Upper lobe of left lung (tissue), 4 donors: Measurements from ENCODE around the gene HOXA1.

ENCODE experiments used
- EP300 ChIP-seq, 4 donors: sonication (generic); formaldehyde crosslinking; IDR thresholded peaks; one replicate each; pipeline ENCODE4 v1.5.1; 2017; ENCODE audit warnings: antibody characterized with exemption in 4 of 4, control low read depth in 2 of 4
- TF ChIP-seq, protein P1 (sequence below), 6 experiments: fragments of 450-650 bp in 4 of 6; fragments of 200-600 bp in 2 of 6; sonication (generic) in 2 of 6; IDR thresholded peaks; one replicate each; pipeline ENCODE4 v1.5.1; 2016 to 2019; ENCODE audit warnings: antibody characterized with exemption in 6 of 6

DNA sequence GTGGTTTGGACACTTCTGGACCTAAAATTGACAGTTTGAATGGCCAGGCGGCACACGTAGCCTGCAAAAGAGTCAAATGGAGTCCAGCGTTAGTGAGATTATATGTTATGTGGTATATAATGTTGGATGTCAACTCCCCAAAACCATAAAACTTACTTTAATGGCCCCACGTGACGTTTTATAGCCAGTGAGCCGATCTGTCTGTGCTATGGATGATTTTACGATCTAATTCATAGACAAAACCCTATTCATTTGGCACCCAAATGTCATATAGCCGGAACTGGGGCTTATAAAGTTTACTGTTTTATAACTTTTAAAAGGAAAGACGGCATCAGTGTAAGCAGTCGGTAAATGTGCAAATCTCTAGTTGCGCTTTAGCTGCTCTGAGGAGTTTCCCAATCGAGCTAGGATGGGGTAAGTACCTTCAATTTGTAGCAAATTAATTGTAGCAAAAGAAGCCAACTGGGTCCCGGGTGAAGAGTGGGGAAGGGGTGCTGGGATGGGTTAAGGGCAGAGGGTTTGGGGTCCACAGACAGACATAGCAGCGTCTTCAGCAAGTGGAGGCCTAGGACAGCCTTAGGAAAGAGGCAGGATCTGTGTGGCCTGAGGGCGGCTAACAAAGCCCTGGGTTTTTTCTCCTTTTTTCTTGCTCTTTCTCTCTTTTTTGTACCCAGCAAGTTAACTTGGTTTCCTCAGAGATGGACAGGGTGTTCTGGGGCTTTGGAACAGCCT is 44.5 kb upstream of the HOXA1 start:
- TF ChIP-seq, protein P1, sequence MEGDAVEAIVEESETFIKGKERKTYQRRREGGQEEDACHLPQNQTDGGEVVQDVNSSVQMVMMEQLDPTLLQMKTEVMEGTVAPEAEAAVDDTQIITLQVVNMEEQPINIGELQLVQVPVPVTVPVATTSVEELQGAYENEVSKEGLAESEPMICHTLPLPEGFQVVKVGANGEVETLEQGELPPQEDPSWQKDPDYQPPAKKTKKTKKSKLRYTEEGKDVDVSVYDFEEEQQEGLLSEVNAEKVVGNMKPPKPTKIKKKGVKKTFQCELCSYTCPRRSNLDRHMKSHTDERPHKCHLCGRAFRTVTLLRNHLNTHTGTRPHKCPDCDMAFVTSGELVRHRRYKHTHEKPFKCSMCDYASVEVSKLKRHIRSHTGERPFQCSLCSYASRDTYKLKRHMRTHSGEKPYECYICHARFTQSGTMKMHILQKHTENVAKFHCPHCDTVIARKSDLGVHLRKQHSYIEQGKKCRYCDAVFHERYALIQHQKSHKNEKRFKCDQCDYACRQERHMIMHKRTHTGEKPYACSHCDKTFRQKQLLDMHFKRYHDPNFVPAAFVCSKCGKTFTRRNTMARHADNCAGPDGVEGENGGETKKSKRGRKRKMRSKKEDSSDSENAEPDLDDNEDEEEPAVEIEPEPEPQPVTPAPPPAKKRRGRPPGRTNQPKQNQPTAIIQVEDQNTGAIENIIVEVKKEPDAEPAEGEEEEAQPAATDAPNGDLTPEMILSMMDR (IDR thresholded peaks at IDR 0.05), result no peak
- no peak for TF ChIP-seq EP300 (IDR thresholded peaks at IDR 0.05)
